Neural cell (in vitro differentiated cells): ENCODE data around the gene NR2F1-AS1. TPM values are rescaled to one million over a fixed set of nuclear protein-coding genes. Genes with fewer than 3 reads are reported as not detected.
"Not testable (repeated sequence)": the region's sequence is repeated elsewhere in the genome, so short reads cannot be mapped to it uniquely, and the experiment has no call there.

Experiments
- H2AFZ ChIP-seq: fragments of 200-600, 300-800 bp; sonication (generic), shearing (Covaris generic); 2 replicates; pipeline ENCODE4 v1.6.0; 2014; ENCODE audit warnings: low read depth, mild to moderate bottlenecking, antibody characterized with exemption, low read length, moderate library complexity
- H3F3A ChIP-seq: fragments of 200-600 bp; shearing (Covaris generic); 2 replicates; pipeline ENCODE4 v1.6.1; 2016; ENCODE audit warnings: mild to moderate bottlenecking, moderate library complexity, mixed read lengths, antibody characterized with exemption, low read length; ENCODE audit not compliant: insufficient read depth, poor library complexity, severe bottlenecking
- H3K27ac ChIP-seq: fragments of 200-600, 300-800 bp; sonication (generic), shearing (Covaris generic); 2 replicates; pipeline ENCODE4 v1.5.1; 2014; ENCODE audit warnings: mild to moderate bottlenecking, low read length, moderate library complexity
- H3K27me3 ChIP-seq: fragments of 300-800, 200-600 bp; sonication (generic), shearing (Covaris generic); 2 replicates; pipeline ENCODE4 v1.6.0; 2014; ENCODE audit warnings: mild to moderate bottlenecking, low read depth, low read length, moderate library complexity; ENCODE audit not compliant: insufficient read depth
- H3K36me3 ChIP-seq: fragments of 300-800, 200-600 bp; sonication (generic), shearing (Covaris generic); 2 replicates; pipeline ENCODE4 v1.5.1; 2014; ENCODE audit warnings: mild to moderate bottlenecking, antibody characterized with exemption, low read length, moderate library complexity; ENCODE audit not compliant: insufficient read depth
- H3K4me2 ChIP-seq: fragments of 300-800, 200-600 bp; sonication (generic), shearing (Covaris generic); 2 replicates; pipeline ENCODE4 v1.6.0; 2014; ENCODE audit warnings: mild to moderate bottlenecking, low read length
- H3K4me3 ChIP-seq: fragments of 300-800, 200-600 bp; sonication (generic), shearing (Covaris generic); 2 replicates; pipeline ENCODE4 v1.5.1; 2014; ENCODE audit warnings: mild to moderate bottlenecking, low read length, moderate library complexity
- H3K79me2 ChIP-seq: fragments of 200-600 bp; shearing (Covaris generic); replicated peaks from 2 replicates; pipeline ENCODE4 v1.6.0; 2014; ENCODE audit warnings: mild to moderate bottlenecking, low read length, moderate library complexity; ENCODE audit not compliant: insufficient read depth
- H3K9ac ChIP-seq: fragments of 300-800, 200-600 bp; sonication (generic), shearing (Covaris generic); 2 replicates; pipeline ENCODE4 v1.6.1; 2016; ENCODE audit warnings: mild to moderate bottlenecking, low read length, mixed read lengths
- H3K9me2 ChIP-seq: fragments of 200-600 bp; shearing (Covaris generic); 2 replicates; pipeline ENCODE4 v1.6.1; 2016; ENCODE audit warnings: mild to moderate bottlenecking, low read length, mixed read lengths; ENCODE audit not compliant: insufficient read depth
- H3K9me3 ChIP-seq: fragments of 200-600, 300-800 bp; sonication (generic), shearing (Covaris generic); 2 replicates; pipeline ENCODE4 v1.6.1; 2016; ENCODE audit warnings: mild to moderate bottlenecking, mixed run types, low read length, moderate library complexity, mixed read lengths
- H4K20me1 ChIP-seq: fragments of 200-600 bp; shearing (Covaris generic); 2 replicates; pipeline ENCODE4 v1.6.1; 2016; ENCODE audit warnings: mild to moderate bottlenecking, mixed run types; ENCODE audit not compliant: insufficient read depth
- CTCF ChIP-seq: fragments of 450-650 bp; IDR thresholded peaks from 2 replicates; pipeline ENCODE4 v1.5.1; 2014; ENCODE audit warnings: antibody characterized with exemption, mild to moderate bottlenecking, moderate library complexity; ENCODE audit not compliant: poor library complexity, severe bottlenecking
- EP300 ChIP-seq: fragments of 450-650 bp; conservative IDR thresholded peaks from 2 replicates; pipeline ENCODE4 v1.6.1; 2014; ENCODE audit warnings: antibody characterized with exemption, mild to moderate bottlenecking, moderate library complexity; ENCODE audit not compliant: poor library complexity, severe bottlenecking
- EZH2 ChIP-seq: fragments of 200-600, 300-800 bp; shearing (Covaris generic), sonication (generic); IDR thresholded peaks from 2 replicates; pipeline ENCODE4 v1.6.1; 2014; ENCODE audit warnings: antibody characterized with exemption, low read length, borderline replicate concordance, mild to moderate bottlenecking; ENCODE audit not compliant: insufficient read depth, poor library complexity, severe bottlenecking
- MXI1 ChIP-seq: fragments of 450-650 bp; conservative IDR thresholded peaks from 2 replicates; pipeline ENCODE4 v1.6.1; 2014; ENCODE audit warnings: antibody characterized with exemption, mild to moderate bottlenecking; ENCODE audit not compliant: poor library complexity, severe bottlenecking
- POLR2AphosphoS5 ChIP-seq: IDR thresholded peaks from 2 replicates; pipeline ENCODE4 v1.6.1; 2012
- RAD21 ChIP-seq: fragments of 450-650 bp; conservative IDR thresholded peaks from 2 replicates; pipeline ENCODE4 v1.6.1; 2014; ENCODE audit warnings: antibody characterized with exemption, mild to moderate bottlenecking, moderate library complexity
- REST ChIP-seq: IDR thresholded peaks from 2 replicates; pipeline ENCODE4 v1.6.1; 2012; ENCODE audit warnings: borderline replicate concordance
- SMC3 ChIP-seq: fragments of 450-650 bp; conservative IDR thresholded peaks from 2 replicates; pipeline ENCODE4 v1.6.1; 2014; ENCODE audit warnings: antibody characterized with exemption, mild to moderate bottlenecking, moderate library complexity; ENCODE audit not compliant: poor library complexity
- TAF1 ChIP-seq: IDR thresholded peaks from 2 replicates; pipeline ENCODE4 v1.6.1; 2012; ENCODE audit warnings: low read depth
- polyA plus RNA-seq: library from polyadenylated mRNA; depleted of rRNA; stranded (reverse); fragments of >200 nt; gene quantifications from 2 replicates; pipeline ENCODE4 v1.2.3, GENCODE V29; 2014

Gene NR2F1-AS1
- polyA plus RNA-seq, 1 donor from 2014 or later = 0.24 TPM

- Histone ChIP-seq H3K9me3 (no peaks in the 10 kb centered on the region), H3K27me3 (no peaks in the 10 kb centered on the region), H3K9ac (no peak overlapping the region), H3K4me2 (no peak overlapping the region), H2AFZ (no peak overlapping the region), H3K79me2 (no peaks in the 10 kb centered on the region), H4K20me1 (no peaks in the 10 kb centered on the region), H3K27ac (no peak overlapping the region), H3K4me3 (no peak overlapping the region), H3K36me3 (no peaks in the 10 kb centered on the region), H3K9me2 (no peaks in the 10 kb centered on the region), H3F3A (no peaks in the 10 kb centered on the region)
- TF ChIP-seq EP300 = no peak
- TF ChIP-seq POLR2AphosphoS5 = no peak
- TF ChIP-seq REST = no peak
- TF ChIP-seq RAD21 = no peak
- TF ChIP-seq CTCF = no peak
- TF ChIP-seq SMC3 = no peak
- TF ChIP-seq EZH2 = no peak
- TF ChIP-seq TAF1 = no peak
- TF ChIP-seq MXI1 = no peak
These were observed 186.0 kb downstream of the NR2F1-AS1 start for GRCh38 chr5:93395010-93395409.

- H4K20me1 ChIP-seq = no peaks in the 10 kb centered on the region
- no peaks in the 10 kb centered on the region for H3K9me3 ChIP-seq
- no peak overlapping the region for H3K9ac ChIP-seq
- no peaks in the 10 kb centered on the region for H3K9me2 ChIP-seq
- H3F3A ChIP-seq = no peaks in the 10 kb centered on the region
- H3K79me2 ChIP-seq = no peaks in the 10 kb centered on the region
- H2AFZ ChIP-seq = no peak overlapping the region
- TF ChIP-seq CTCF (no peak), SMC3 (no peak), MXI1 (no peak), RAD21 (no peak)
- H3K27me3 ChIP-seq = no peaks in the 10 kb centered on the region
- H3K27ac ChIP-seq = no peak overlapping the region
- H3K4me2 ChIP-seq = no peak overlapping the region
- no peak overlapping the region for H3K4me3 ChIP-seq
- H3K36me3 ChIP-seq = no peaks in the 10 kb centered on the region
These were observed 186.7 kb downstream of the NR2F1-AS1 start for GRCh38 chr5:93394301-93394700.

- not testable (repeated sequence) for H3K36me3 ChIP-seq, H3K9me3 ChIP-seq, H3K9ac ChIP-seq, H3F3A ChIP-seq, H3K4me3 ChIP-seq, H4K20me1 ChIP-seq, H3K4me2 ChIP-seq, H2AFZ ChIP-seq, H3K27me3 ChIP-seq, H3K79me2 ChIP-seq, H3K9me2 ChIP-seq, H3K27ac ChIP-seq
These were observed 189.8 kb downstream of the NR2F1-AS1 start for GRCh38 chr5:93391169-93391568.
